Activated gamma-delta T cell treated with anti-CD3 and anti-CD28 coated beads, Interleukin-2, amount 50 U/mL, for 16 hours (primary cell): ENCODE results near the gene CTSO.
"Not testable (repeated sequence)": the region's sequence is repeated elsewhere in the genome, so short reads cannot be mapped to it uniquely, and the experiment has no call there.

Source experiments
- DNase-seq: peaks from one replicate; pipeline ENCODE4 v3.0.0-alpha.2; 2020; ENCODE audit warnings: low read depth

The CTSO gene

DNA sequence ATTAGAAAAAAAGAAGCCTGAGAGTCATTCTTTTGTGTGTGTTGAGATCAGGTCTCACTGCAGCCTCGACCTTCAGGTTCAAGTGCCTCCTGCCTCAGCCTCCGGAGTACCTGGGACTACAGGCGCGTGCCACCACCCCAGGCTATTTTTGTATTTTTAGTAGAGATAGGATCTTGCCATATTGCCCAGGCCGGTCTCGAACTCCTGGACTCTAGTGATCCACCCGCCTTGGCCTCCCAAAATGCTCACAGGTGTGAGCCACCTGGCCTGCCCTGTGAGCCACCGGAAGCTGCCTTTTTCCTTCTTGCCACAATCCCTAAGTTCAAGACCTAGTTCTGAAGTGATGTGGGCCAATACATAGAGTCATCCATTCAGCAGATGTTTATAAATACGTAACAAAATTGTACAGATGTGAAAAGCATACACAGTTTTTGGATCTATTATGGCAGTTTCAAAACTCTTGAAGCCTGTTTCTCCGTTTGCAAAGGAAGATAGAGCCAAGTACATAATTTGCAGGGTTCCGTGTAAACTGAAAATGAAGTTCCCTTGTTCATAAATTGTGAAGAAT, 536 bp upstream of the CTSO start:
- no peak for DNase-seq

DNA sequence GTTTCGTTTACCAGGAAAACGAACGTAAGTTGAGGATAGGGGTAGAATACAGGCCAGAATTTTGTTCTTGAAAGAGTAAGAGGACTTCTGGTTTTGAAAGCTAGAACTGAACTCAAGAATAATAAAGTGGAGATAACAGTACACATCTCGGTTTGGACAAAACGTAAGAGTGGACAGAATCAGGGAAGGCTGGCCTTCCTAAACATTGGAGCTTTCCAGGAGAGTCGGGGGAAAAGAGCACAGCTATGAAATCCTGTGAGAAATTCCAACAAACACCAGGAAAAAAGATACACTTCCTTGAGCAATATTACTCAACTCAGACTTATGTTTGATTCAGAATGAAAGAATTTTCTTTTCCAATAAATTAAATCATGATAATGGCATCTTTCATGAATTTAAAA, 1.2 kb downstream of the CTSO start:
- DNase-seq, result no peak

DNA sequence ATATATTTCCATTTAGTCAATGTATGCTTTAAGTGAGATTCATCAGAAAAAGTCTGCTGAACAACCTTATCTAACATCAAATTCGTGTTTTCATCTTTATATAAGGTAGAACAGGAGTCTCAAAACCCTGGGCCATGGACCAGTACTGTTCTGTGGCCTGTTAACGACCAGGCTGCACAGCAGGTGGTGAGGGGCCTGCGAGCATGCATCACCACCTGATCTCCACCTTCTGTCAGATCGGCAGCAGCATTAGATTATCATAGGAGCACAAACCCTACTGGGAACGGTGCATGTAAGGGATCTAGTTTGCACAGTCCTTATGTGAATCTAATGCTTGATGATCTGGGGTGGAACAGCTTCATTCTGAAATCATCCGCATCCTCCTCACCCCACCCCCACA, 3.2 kb downstream of the CTSO start:
- no peak for DNase-seq

DNA sequence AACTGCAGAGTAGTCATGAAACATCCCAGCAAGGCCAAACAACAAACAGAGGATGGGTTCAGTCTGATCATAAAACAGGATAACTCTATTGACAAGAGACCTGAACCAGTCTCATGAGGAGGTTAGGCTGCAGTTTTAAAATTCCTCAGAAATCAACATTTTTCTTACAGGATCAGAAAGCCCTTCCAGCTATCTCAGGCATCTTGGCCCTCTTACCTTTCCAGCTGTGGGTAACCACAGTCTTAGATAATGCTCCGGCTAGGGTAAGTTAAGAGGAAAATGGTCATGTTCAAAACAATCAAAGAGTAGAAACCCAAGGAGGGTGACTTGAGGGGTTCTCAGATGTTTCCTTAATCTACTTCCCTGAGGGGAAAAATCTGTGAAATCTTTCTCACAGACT, 5.1 kb downstream of the CTSO start:
- no peak for DNase-seq

DNA sequence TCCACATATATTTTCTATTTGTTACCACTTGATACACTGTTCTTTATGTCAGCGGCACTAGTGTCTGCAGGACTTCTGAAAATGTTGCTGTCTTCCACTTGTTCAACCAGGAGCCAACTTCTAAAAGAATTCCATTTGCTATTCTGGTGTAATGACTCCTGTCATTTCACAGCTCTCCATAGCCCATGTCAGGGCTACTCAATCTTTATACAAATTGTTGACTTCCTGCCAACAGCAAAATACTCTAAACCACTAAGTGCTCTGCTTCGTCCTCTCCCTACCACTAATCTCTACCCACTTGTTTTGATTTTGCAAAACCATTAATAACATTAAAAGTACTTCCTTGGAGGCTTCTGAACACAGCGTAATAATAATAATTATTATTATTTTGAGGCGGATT, 7.2 kb downstream of the CTSO start:
- DNase-seq, result no peak

DNA sequence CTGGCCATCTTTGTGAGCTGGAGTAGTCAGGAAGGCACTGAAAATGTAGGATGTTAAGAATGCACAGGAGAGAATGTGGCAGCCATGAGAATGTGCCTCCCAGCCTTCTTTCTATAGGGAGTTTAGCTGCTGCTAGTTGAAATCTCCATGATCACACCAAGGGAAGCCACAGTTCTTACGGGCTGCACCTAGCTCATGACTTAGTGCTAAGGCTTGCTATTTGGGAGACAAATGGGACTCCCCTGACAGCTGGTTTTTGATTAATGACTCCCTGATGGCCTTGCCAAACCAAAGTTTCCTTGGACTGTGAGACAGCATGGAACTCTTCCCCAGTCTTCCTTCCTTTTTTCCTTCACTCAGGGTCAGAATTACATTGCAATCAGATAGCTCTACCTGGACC, 9.2 kb downstream of the CTSO start:
- no peak for DNase-seq

DNA sequence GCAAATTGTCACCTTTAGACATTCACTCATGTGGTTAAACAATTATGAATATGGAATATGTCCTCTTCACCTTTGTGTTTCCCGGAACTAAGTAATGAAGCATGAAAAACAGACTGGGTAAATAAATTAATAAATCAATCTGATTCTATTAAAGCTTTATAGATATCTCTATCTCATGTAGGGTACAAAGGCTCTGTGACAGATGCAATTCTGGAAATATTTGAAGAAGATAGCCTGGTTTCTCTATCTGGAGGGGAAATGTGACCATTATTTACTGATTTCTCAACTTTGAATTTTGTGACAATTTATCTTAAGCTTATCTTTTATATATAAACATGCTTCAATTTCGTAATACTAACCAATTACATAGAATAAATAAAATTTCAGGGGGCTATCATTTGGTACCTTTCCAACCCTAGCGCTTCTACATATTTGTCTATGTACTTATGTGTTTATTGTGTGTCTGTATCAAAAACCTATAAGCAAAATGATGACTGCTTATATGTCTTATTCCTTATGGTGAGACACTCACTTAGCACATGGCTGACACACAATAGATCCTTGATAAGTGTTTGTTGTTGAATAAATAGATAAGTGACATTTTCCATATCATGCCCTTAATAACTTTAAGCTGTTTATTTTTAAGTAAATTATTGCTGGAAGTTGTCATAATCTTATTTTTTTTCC, 9.9 kb downstream of the CTSO start:
- no peak for DNase-seq

DNA sequence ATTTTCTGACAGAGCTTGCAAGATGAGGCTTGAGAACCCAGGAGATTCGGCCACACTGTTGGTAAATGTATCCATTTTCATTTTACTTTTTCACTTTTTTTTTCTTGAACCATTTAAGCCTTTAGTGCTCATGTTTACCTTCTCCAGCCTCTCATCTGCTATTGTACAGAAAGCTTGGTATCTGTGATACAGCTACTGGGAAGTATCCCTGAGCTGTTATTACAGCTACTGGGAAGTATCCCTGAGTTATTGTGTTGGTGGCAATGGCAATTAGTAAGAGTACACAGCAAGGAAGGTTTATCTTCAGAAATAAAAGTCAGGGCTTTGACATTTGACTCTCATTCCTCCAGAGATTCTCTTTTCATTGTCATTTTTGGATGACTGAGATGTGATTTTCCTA, 11.8 kb downstream of the CTSO start:
- no peak for DNase-seq

DNA sequence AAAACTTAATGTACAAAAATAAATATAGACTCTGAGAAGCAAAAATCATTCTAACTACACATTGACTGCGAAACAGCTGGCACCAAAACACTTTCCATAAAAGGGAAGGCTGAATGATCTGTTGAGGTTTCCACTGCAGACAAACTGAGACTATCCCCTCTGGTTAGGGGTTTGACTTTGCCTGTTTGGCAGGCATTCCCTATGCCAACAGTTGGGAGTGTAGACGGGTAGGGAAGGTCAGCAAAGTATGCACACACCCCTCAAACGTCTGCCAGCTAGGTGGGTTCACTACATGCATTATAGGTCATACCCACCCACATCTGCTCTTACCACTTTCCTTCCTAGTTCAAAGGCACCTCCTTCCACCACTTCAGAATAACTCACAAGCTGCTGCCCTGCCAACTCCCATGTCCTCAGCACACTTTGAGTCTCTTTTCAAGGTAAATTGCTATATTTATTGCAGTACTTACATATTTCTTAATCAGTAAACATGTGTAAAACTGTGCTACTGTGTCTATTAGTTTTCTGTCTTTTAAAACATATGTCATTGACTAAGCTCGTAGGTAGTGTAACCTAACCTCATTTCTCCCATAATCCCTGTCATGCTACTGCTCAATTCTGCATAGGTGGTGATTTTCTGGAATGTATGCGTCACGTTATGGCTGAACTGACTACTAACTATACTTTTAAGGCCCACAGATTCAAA, 12.4 kb downstream of the CTSO start:
- DNase-seq, result no peak

DNA sequence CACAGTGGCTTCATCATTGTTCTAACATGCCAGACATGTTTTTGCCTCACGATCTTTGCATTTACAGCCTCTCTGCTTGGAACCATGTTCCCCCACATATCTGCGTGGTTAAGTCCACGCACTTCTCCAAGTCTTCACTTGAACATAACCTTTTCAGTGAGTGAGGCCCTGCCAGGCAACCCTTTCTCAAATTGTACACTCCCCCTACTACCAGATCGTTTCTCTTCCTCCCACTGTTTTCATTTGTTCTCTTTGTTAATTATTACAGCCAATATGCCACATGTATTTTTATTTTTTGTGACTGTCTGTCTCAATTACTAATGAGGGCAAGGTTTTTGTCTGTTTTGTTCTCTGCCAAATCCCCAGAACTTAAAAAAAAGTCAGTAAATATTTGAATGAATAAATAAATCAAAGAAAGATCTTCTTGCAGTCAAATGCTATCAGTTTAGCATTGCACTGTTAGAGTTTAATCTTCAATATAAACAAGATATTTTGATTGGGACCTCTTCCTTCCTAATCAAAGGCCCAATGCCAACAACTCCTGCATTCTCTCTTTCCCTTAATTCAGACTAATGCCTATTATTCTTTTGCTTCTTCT, 18.2 kb downstream of the CTSO start:
- DNase-seq, result no peak

DNA sequence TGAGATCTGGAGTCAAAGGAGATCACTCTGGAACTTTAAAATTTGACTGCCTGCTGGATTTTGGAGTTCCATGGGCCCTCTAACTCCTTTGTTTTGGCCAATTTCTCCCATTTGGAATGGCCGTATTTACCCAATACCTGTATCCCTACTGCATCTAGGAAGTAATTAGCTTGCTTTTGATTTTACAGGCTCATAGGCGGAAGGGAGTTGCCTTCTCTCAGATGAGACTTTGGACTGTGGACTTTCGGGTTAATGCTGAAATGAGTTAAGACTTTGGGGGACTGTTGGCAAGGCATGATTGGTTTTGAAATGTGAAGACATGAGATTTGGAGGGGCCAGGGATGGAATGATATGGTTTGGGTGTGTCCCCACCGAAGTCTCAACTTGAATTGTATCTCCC, 19.0 kb downstream of the CTSO start:
- not testable (repeated sequence) for DNase-seq

DNA sequence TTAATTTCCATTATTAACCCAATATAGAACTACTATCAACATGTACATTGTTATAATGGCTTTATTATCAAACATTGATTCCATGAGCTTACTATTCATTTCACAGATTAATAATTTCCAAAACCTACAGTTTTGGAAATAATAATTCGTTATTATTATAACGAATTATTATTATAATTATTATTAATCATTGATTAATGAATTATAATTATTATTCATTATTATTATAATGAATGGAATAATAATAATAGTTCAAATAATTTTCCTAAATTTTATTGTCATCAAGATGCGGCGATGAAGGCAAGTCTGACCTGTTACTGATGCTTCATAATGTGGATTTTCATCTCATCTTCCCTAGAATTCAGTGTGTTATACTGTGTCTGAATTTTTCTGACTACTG, 22.0 kb downstream of the CTSO start:
- no peak for DNase-seq

DNA sequence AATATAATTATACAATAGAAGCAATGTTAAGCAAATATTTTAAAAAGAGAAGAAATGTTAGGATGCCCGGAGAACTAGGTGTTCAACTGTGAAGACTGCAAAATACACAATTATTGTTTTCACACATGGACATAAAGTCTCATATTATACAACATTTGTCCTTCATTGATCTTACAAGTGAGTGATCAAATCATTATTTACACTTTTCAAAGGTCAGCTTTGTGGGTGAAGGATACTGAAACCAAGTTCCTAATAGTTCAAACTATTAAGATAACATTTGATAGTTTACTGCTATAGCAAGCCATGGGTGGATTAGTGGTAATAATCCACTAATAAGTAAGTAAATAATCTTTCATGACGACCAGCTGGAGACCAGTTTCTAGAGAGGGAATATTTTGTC, 23.3 kb downstream of the CTSO start:
- DNase-seq, result no peak

DNA sequence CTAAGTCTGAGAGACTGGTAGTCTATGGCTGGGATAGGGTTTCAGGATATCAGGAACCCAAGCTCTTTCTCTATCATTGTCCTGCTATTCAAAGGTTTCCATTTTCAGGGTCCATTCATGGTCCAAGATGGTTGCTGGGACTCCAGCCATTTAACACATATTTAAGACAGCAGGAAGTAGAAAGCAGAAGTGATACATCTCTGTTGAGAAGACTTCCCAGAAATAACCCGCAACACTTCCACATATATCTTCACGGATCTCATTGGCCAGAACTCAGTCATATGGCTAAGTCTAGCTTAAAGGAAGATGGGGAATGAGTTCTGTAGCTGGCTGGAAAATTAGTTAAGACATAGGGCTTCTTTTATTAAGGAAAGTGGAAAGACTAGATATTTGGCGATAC, 23.8 kb downstream of the CTSO start:
- DNase-seq, result no peak

DNA sequence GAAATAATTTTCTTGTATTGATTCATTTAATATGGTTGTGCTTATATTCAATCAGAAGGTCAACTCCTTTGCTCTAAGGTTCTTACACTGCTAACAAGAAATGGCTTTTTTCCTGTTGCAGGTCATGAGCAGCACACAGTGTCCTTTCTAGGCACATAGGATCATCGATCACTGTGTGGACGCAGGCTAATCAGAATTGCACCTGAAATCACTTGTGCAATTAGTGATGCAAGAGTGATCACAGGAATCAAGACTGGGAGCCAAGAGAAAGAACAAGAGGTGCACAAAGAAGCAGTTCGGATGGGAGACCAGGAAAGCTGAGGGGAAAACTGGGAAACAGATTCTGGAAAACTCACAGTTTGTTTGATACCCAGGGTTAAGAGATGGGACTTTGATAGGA, 29.0 kb downstream of the CTSO start:
- DNase-seq, result no peak

DNA sequence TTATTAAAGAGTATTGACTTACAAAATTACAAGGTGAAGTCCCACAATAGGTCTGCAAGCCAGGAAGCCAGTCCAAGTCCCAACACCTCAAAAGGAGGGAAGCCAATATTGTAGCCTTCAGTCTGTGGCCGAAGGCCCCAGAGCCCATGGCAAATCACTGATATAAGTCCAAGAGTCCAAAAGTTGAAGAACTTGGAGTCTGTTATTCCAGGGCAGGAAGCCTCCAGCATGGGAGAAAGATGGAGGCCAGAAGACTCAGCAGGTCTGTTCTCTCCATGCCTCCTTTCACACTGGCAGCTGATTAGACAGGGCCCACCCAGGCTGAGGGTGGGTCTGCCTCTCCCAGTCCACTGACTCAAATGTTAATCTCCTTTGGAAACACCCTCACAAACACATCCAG, 32.1 kb downstream of the CTSO start:
- no peak for DNase-seq

DNA sequence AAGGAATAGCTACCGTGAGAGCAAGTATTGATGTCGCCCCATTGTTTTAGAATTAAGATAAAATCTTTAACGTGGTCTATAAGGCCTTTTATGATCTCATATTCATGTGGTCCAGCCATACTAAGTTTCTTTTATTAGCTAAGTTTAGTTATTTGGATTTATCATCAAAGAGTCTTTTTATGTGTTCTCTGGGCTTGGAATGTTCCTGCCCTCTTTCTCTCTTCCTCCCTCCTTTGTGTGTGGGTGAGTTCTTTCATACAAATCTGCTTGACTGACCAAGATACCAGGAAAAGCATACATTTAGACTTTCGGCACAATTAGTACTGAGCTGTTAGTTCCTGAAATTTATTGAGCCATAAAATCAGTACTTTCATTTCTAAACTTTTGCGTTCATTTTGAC, 38.9 kb downstream of the CTSO start:
- no peak for DNase-seq

DNA sequence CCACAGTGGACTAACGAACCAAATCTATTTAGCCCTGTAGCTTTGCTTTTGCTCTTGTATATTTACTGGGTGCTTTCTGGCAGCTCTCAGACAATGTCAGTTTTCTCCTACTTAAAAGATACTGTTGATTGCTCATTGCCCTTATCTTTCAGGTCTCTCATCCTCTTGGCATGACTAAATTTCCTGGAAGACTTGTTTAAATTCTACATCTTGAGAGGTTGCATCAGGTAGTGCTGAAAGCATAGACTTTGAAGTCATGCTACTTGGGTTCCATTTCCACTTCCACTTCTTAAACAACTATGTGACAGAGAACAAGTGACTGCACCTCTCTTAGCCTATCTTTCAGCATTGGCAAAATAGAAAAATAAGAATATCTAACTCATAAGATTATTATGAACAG, 41.8 kb downstream of the CTSO start:
- DNase-seq, result no peak

DNA sequence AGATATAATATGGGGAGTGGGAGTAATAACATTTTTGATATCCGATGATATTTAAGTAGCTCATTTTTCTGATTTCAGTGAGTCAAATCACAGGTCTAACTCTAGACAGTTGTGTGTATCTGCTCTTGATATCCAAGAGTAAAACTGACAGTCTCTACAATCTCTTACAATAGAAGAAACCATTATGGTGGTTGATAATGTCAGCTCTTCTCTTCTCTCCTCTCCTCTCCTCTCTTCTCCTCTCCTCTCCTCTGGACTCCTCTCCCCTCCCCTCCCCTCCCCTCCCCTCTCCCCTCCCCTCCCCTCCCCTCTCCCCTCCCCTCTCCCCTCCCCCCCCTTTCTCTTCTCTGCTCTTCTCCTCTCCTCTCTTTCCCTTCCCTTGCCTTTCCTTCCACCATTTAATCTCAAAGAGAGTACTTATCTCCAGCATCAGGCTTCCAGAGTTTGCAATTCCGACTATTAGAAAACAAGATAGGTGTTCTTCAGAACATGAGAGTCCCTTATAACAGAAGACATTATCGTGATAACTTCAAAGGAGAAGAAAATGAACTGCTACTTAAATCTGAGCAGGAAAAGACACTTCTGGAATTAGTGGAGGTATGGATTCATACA, 43.9 kb downstream of the CTSO start:
- DNase-seq, result no peak

DNA sequence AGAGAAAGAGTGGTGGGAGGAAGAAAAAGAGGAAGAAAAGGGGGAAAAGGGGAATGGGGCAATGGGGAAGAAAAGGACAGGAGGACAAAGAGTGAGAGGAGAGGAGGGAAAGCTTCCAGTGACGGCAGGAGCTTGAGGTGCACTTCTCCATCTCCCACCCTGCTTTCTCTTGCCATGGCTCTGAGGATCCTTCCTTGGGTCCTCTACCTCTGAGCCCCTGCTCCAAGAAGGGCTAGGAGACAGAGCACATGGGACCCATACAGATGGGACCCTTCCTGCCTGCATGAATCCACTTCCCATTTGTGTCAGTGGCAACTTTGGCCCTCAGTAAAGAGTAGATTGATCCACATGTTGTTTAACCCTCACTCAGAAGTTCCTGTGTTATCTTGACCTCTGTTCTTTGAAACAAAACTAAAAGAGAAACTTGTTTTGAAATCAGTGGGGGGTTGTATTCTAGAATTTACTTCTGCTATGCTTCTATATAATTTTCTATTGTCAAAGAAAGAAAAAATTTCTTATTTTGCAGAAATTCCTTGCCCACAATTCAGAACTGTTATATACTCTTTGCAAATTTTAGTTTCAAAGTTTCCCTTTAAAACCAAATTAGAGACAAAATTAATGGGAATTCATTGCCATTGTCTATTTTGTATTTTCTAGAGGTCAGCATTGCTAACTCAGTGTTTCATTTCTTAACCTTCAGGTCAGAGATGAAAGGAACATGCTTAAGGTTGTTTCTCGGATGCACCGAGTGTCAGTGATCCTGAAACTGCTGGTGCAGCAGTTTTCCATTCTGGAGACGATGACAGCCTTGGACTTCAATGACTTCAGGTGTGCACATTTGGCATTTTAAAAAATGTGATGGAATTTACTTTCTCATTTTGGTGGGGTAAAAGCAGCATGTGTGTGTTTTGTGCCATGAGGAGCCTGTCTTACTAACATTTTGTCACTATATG, 45.2 kb downstream of the CTSO start:
- DNase-seq, result no peak

DNA sequence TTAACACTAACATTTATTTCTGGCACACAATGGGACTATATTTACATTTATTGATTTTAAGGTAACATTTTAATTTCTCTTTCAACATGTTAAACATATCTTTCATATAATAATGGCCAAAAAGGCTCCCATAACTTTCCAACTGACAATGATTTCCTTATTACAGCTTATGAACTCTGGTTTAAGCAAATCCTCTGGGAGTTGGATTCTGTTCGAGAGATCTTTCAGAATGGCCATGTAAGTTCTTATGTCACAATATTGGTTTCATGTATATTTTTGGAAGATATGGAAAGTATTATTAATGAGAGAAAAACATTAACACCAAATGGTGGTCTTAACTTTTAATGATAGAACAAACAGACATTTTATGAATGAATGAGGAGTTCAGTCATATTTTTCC, 46.1 kb downstream of the CTSO start:
- no peak for DNase-seq
